GM11168 (cell line): ENCODE results near the gene SF3B4.

Experiments
- in situ Hi-C: fragments of 300-500 bp; cut with MboI; formaldehyde crosslinking; loops from one replicate; pipeline ENCODE4 v1.12.0; 2022; ENCODE audit warnings: low sequenced_read_pairs; ENCODE audit not compliant: unreplicated experiment

The SF3B4 gene

DNA sequence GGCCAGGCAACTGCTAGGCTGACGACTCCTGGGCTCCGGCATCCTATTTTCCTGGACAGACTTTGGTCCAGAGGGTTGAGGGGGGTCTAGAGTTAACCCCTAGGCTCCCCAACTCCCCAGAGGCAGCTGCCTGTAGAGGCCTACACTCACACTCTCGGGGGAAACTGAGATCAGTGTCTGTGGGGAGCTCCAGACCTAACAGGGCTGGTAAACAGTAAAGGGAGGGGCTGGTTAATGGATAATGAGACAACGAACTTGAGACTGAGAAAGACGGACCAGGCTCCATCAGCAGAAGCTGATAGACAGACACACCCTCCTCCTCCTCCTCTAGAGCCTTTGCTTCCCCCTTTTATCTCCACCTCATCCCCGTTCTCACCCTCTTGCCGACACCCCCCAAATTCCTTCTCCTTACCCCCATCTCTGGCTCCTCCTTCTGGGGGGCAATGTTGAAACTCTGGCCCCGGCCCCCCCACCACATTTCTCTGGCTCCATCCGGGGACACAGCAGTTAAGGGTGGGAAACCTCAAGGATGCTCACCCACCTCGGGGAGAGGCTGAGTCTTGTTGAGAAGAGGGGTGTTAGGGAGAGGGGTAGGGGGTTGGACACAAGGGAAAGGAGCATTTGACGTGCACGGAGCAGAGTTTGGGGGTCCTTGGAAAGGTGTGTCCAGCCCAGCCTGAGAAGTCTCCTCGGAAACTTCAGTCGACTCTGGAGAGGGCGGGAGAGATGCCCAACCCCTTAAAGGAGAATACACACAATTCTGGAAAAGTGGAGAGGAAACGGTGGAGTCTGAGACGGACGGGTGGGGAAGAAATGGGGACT is 8.8 kb upstream of the SF3B4 start, which contains the start of gene MTMR11:
TSS of gene MTMR11 (minus strand) at position 710 of the 822 bp plus-strand sequence. CDS start at position 478, 232 bp downstream.
- in situ Hi-C loops: no loop called here

DNA sequence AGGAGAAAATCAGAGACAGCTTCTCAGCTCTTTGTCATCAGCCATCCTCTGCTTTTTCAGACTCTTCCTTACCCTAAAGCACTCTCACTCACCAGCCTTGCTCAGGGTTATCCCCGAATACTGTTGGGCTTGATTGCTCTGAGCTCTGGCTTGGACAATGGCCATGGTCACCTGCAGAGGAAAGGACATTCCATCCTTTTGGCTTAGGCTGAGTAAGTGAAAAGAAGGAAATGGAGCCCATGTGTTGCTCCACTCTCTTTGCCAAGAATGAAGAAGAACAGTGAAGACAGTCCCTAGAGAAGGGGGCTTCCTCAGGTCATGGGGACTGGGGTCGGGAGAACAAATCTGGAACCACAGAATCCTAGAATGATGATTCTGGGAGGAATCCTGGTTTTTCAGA is 6.8 kb upstream of the SF3B4 start:
- in situ Hi-C loops: no loop called here

DNA sequence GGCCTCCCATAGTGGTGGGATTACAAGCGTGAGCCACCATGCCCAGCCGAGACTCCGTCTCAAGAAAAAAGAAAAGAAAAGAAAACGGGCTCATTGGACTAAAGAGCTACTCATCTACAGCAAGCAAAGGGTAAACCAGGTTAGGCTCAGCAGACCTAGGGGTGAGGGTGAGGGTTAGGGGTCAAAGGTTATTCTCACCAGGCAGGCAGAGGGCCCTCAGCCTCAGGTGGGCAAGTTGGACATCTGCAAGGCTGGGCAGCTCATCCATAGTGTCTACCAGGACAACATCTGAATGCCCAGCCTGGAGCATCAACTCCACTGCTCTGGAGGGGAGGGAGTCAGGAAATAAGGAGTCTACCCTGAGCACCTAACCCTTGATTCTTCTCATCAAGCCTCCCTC is 5.6 kb upstream of the SF3B4 start:
- in situ Hi-C loops: no loop called here

DNA sequence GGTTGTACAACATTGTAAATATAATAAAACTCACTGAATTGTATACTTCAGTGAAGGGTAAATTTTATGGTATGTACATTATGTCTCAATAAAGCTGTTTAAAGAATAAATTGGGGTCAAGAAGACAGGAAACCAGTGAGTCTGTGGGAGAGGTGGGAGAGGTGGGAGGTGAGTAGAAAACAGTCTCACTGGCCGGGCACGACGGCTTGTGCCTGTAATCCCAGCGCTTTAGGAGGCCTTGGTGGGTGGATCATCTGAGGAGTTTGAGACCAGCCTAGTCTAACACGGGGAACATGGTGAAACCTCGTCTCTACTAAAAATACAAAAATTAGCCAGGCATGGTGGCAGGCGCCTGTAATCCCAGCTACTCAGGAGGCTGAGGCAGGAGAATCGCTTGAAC is 4.9 kb upstream of the SF3B4 start:
- in situ Hi-C loops: no loop called here

DNA sequence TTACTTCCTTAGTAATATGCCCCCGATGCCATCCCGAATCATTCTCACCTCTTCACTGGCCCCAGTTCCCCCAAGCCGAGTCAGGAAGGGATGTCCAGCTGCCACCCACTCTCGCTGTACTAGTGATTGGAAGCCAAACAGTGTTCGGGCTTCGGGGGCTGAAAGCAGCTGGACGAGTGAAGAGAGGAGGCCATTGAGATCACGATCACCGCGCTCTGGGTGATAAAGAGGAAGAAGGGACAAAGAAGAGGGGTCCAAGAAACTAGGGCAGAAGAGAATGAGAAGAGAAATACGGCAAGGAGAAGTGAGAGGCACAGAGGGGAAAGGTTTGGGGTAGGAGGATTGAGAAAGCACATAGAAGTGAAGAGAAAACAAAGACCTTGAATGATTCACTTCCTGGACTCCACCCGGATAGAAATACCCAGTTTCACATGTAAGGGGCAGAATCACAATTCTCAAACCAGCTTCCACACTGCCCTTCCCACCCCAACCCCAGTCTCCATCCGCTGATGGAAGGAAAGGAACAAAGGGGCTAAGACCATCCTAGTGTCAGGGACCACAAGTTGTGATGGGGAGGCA is 3.7 kb upstream of the SF3B4 start:
- in situ Hi-C loops: no loop called here

DNA sequence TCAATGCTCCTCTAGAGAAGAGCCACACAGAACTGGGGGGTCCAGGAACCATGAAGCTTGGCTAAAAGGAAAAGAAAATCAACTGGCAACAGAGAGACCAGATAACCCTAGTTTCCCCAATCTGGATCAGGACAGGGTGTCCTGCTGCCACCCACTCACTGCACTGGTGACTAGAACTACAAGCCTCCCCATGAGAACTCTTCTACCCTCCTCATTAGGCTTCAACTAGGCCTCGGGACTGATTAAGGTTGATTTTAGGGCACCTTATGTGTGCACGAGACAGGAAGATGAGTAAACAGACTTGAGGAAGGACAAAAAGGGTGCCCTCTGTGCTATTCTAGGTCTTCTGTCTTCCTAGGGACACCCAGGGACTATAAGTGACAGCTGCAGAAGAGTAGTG is 2.3 kb upstream of the SF3B4 start:
- in situ Hi-C loops: no loop called here

DNA sequence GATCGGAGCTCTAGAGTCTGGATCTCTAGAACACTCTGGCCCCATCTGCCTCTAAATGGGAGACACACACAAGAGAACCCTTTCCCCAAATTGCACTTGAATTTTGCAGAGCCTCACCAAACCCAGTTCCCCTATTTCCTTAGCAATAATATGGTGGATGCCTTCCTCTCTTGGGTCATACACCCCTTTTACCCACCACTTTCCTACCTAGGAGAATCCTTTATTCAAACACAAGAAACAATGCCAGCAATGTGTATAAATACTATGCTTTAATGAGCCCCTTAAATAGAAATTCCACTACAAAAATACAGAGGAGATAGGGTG is 760 bp upstream of the SF3B4 start:
- in situ Hi-C loops: no loop called here

DNA sequence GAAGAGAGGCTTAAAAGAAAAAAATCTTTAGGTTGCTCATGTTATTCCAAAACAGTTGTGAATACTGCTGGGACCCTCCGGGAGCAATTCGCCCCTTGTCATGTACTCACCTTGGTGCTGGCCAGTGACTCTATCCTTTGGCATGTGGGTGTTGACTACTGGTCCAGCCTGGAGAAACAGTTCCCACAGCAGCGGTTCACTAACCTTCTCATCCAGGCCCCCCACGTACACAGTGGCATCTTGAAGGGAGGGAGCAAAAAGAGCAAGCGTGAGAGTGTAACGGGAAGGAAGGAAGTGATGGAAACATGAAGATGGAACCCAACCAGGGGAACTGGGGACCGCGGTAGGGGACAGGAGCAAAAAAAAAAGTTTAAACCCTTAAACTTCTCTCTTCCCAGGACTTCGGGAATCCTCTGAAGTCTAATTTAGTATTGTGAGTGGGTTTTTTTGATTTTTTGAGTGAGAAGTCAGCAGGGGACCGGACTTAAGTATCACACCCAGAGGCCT is 494 bp downstream of the SF3B4 start:
- in situ Hi-C loops: no loop called here

DNA sequence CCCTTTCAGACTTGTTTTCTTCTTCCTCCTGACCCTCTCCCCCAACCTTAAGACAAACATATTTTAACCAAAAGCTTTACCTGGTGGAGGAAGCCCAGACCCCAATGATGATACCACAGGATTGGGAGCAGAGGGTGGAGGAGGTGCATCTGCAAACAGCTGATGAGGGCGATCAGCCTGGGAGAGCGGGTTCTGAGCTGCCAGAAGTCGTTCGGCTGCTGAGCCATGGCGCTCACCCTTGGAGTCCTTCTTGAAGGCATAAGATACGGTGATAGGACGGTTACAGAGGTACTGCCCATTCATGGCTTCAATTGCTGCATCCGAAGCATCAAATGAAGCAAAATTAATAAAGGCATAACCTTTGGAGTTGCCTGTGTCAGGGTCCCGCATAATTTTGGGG is 1.3 kb downstream of the SF3B4 start:
- in situ Hi-C loops: no loop called here

DNA sequence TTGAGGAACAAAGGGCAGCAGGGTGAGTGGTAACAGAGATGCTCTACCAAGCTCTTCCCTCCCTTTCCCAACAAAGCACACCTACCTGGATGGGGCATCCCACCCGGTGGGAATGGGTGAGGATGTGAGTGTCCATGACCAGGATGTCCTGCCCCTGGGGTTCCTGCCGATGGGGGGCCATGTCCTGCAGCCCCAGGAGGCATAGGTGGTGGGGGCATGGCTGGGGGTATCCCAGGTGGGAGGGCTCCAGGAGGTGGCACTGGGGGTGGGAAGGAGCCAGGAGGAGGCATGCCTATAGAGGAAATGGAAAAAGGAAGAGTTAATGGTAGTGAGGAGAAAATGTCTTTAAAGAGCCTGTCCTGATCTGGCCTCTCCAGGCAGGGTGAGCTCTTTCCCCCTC is 1.9 kb downstream of the SF3B4 start:
- in situ Hi-C loops: no loop called here

DNA sequence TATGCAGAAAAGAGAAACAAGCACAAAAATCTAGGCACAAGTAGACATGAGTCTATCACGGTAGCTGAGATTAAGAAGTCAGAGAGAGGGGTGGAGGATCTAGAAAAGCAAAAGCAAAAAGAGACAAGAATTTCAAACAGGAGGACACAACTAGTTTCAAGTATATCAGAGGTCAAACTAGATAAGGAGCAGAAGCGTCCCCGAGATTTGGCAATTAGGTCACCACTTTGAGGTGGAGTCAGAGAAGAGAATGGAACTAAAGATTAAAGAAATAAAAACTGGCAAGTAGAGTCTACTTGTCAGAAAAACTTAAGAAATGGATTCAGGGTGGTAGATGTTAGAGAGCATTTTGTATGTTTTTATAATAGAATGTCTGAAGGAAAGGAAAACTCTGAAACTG is 2.3 kb downstream of the SF3B4 start:
- in situ Hi-C loops: no loop called here

DNA sequence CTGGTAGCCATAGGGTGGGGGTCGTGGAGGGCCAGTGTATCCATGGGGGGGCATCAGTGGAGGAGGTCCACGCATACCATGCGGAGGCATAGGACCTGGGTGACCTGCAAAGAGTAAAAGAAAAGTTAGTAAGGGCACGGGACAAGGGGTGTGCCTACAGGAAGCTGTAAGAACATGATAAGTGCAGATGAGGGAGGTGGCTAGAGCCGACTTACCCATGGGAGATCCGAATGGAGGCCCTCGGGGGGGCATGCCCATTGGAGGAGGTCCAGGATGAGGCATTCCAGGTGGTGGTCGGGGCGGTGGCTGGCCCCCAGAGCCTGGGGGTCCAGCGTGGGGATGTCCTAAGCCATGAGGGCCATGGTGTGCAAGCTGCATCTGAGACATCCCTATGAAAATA is 4.0 kb downstream of the SF3B4 start:
- in situ Hi-C loops: no loop called here

DNA sequence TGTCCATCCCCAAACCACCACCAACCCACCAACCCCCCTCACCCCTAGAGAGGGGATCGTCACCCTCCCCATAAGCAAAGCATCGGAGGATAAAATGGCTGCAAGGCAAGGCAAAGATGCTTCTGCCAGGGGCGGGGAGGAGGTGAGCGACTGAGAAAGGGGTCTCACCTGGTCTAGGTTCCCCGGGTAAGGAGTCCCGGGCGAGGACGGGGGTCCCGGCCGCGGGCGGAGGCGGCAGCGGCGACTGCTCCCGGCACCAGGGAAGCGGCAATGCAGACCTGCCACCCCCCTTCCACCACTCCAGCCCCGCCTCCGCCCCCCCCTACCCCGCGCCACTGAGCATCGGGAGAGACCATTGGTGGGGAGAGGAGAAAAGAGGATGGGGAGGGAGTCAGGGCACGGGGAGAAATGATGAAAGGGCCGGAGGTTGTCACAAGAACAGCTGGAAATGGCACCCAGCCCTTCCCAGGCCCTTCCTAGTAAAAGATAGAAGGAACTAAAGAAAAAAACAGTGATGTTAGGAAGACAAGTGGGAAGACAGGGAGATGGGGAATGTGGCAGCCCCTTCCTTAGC is 9.9 kb downstream of the SF3B4 start, which contains the start of gene SV2A:
TSS of gene SV2A (minus strand) at position 274 of the 574 bp plus-strand sequence. CDS start 4,004 bp downstream, outside the sequence.
- in situ Hi-C loops: no loop called here

DNA sequence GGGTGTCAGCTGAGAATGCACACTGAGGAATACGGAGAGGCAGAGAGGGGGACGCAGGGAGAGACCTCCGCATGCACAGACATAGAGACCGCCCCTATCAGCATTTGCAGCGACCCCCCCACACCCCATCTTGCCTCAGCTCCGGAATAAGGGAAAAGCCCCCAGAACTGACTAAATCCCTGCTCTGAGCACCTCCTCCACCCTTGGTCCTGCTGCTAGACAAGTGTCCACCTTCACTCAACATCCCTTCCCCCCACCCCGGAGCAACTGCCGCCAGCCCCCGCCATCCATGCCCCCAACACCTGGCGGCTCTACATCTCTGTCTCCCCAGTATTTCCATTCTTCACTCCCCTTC is 10.7 kb downstream of the SF3B4 start:
- in situ Hi-C loops: no loop called here

DNA sequence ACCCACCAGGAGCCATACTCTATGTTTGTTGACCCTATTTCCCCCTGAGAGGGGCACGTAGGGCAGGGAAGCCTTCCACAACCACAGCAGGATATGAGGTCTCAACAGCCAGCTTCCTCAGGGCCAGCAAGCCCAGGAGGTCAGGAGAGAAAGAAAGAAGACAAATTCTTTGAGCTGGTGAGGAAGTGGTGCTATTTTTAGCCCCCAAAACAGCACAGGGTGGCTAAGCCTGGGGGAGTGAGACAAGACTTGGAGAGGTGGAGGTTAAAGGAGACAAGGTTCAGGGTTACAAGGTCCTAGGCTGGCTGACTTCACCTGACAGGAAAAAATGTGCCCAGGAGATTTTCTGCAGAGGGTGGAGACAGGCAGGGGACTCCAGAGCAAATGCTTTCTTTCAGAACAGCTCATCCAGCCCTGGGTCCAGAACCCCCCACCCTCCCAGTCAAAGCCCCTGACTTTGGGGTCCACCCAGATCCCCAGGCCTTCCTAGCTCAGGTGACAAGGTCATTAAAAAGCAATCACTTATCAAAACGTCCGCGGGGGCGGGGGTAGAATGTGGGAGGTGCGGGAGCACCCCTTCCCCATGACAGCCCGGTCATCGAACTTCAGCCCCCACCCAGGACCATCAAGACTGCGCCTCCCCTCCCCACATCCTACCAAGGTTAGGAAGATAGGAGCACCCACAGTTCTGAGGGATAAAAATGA is 11.3 kb downstream of the SF3B4 start:
- in situ Hi-C loops: no loop called here

DNA sequence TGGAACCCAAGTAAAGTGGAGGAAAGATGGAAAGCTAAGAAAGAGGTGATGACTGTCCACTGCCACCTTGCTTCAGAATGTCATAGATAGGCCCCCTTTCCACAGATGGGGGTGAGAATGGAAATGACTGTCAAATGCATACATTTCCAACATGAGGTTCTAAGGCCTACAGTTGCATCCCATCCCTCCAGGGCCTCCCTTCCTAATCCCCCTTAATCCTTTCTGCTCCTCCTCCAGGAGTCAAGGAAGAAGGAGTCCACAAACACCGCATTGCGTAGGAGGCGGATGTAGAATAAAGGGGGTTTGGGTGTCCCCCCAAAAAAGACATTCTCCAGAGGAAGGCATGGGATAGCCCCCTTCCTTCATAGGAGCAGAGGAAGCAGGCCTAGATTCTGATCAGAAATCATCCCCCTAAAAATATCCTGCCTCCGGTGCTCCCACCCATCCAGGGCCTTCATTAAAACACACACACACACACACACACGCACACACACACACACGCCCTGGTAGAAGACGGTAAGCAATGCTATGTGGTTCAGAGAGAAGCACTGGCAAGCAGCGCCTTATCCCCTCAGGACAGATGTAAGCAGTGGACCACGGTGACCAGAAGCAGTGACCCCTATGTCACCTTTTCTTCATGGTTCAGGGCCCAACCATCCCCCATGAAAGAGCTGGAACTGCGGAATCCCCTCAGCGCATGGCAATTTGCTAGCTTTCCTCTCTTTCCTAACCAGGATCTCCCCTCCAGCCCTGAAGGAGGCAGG is 12.0 kb downstream of the SF3B4 start:
- in situ Hi-C loops: no loop called here

DNA sequence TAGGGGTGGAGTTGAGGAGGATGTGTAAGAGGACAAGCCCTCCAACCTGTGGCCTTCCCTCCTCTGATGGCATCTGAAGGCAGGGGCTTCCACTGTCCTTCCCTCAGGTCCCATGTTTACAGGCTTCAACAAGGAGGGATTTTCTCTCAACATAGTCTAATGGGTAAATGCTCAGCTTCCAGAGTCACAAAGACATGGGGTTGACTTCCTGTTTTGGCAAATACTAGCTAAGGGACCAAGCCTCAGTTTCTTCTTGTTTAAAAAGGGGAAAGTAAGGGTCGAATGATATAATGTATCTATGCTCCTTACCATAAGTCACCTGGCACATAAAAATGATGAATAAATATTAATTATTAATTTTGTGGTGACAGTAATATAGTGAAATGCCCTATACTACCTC is 13.1 kb downstream of the SF3B4 start:
- in situ Hi-C loops: no loop called here

DNA sequence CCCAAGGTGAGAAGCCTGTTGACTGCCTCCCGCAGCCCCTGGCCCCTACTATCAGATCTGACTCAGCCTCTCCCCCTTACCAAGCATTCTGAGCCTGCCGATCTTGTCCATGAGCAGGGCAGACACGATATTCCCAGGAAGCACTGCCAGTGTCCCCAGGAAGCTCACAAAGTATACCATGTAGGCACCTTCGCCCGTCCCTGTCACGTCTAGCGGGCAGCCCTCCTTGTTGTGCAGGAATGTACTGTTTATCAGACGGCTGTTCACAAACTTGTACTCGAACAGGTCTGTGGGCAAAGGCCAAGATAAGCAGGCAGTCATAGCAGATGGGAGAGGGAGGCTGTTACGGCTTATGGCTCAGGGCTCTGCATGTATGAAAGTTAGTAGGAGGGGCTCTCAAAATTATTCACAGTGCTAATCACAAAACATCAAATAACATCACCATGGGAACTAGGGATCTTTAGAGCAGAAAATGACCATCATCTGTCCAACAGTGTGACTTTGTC is 21.0 kb downstream of the SF3B4 start:
- in situ Hi-C loops: no loop called here

DNA sequence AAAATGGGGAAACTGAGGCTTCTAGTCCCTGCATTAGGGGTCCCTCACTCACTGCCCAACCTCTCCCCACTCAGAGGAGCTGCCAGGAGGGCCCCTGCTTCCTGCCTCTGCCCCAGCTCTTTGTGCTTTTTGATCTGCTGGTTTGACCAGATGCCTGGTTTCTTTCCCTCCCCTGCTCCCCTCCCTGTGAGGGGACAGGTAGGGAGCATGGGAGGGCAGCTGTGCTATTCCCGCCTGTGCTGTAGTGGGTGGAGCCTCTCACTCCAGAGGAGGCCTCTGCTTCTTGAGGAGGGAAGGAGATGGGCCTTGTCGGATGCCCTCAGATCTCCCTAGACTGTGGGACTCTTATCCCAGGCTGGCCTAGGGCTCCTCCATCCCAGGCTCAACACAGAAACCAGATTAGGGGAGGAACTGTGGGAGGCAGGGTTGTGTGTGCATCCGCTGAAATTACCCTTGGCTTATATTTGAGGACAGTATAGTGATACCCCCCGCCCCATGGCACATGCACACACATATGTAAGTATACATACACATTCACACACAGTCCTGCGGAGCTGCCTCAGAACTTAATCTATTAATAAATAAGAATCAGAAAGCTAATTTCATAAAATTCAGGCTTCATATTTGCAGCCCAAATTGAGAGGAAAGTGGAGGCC is 23.6 kb downstream of the SF3B4 start:
- in situ Hi-C loops: no loop called here
